C4-2B (cell line): ENCODE measurements around the gene SCARB1.

Source experiments
- CTCF ChIP-seq: fragments of 450-650 bp; conservative IDR thresholded peaks from 2 replicates; pipeline ENCODE4 v1.5.1; 2017; ENCODE audit warnings: mild to moderate bottlenecking
- ZFX ChIP-seq: fragments of 450-650 bp; IDR thresholded peaks from 2 replicates; pipeline ENCODE4 v1.6.1; 2017

GRCh38 chr12:124817076-124818000 is 46.3 kb downstream of the SCARB1 start:
- no peak for TF ChIP-seq CTCF
- TF ChIP-seq ZFX = no peak
